Iris pigment epithelial cell (primary cell): Measurements from ENCODE around the gene KIAA1210.
"Not testable (repeated sequence)": the region's sequence is repeated elsewhere in the genome, so short reads cannot be mapped to it uniquely, and the experiment has no call there.

Experiments used
- DNase-seq: peaks from one replicate; pipeline ENCODE4 v3.0.0-alpha.2; 2011; ENCODE audit warnings: low read depth

KIAA1210 gene

DNA sequence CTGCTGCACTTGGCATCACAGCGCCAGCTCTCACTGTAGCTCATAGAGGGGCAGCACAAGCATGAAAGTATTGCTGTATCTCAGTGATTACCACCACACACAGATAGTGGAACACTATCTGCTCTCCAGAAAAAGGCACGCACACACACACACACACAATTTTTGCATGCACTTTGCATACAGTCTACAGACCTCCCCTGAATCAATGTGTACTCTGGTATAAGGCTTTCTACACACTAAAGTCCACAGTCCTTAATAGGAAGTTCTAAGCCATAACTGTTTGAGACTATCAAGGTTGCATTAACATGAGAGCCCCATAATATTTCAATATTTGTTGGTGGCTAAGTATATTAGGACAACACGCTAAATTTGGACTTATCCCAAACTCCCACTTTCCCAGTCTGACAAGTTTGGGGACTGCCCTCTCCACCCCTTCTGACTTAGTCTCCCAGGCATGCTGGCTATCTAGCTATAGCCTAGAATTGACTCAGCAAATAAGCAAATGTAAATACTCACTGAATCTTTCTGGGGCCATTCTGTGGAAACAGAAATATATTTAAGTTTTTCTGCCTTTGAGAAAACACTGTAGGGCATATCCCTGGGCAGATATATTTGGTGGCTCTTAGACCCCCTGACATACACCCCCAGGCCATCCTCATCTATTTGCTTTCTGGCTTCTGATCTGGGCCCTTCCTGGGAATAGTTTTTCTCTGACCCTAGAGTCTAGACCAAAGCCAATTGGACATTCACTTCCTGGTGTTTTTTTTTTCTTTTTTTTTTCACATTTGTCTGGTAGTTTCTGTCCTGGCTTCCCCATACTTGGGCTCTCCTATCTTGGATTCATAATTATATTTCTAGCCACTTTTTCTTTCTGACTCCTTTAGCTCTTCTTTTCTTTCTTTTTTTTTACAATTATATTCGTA is 91.2 kb downstream of the KIAA1210 start:
- DNase-seq = no peak

- DNase-seq = no peak
Measured at GRCh38 chrX:119030990-119031389, 96.6 kb downstream of the KIAA1210 start.

GRCh38 chrX:119029656-119030055 is 98.0 kb downstream of the KIAA1210 start:
- DNase-seq = not testable (repeated sequence)

GRCh38 chrX:119028733-119029330 is 98.8 kb downstream of the KIAA1210 start:
- DNase-seq = no peak
